ENCODE data around the gene HMGXB4. TPM values are rescaled to one million over a fixed set of nuclear protein-coding genes. Genes with fewer than 3 reads are reported as not detected.
A peak's percentile ranks its signal among the peaks of the same experiment; 100 is the strongest.

HMGXB4 gene
- total and polyA plus RNA-seq, 2 donors (not counting 1 experiment from before 2014, with no cell fraction given): 5.9 to 25.2 TPM

GRCh38 chr22:35315855-35316745 is 58.8 kb downstream of the HMGXB4 start:
- Mint-ChIP-seq H3K9me3 (ENCODE audit: insufficient read depth) (no peaks in the 10 kb centered on the region), H3K4me3 (no peak overlapping the region), H3K4me1 (peaks cover 14% of the 10 kb centered on the region), H3K27me3 (no peaks in the 10 kb centered on the region), H3K27ac (no peak overlapping the region)
- ChIA-PET CTCF (no interaction called here), POLR2A (no interaction called here)
- ATAC-seq (ENCODE audit: low read depth) (peak; percentile 36), DNase-seq (no peak)
- Histone ChIP-seq H3K27ac (ENCODE audit: low read length in 2 of 2) (no peak overlapping the region), H3K4me2 (replicated peaks; ENCODE audit: low read depth, low read length, poor library complexity, severe bottlenecking) (no peak overlapping the region), H4K20me1 (ENCODE audit: control insufficient read depth, insufficient read depth, low read length, poor library complexity, severe bottlenecking) (peaks cover 6% of the 10 kb centered on the region), H3K9me3 (ENCODE audit: control extremely low read depth in 1 of 3, control insufficient read depth in 2 of 3, insufficient read depth in 1 of 3, low read length in 2 of 3) (peaks cover 0 to 2% (median 0%) of the 10 kb centered on the region in 3 donors), H3K27me3 (replicated peaks in 1 of 4; ENCODE audit: control extremely low read depth in 1 of 4, control insufficient read depth in 3 of 4, insufficient read depth in 4 of 4, low read length in 3 of 4) (no peaks in the 10 kb centered on the region), H3K4me1 (ENCODE audit: control insufficient read depth in 2 of 2, insufficient read depth in 2 of 2, low read length in 2 of 2) (peaks cover 0 to 10% of the 10 kb centered on the region in 2 donors), H2AFZ (ENCODE audit: insufficient read depth, low read depth, low read length, poor library complexity, severe bottlenecking) (no peak overlapping the region), H3K36me3 (replicated peaks in 1 of 2; ENCODE audit: control extremely low read depth in 1 of 2, control insufficient read depth in 1 of 2, extremely low read depth in 1 of 2, insufficient read depth in 2 of 2, low read length in 1 of 2) (peaks cover 0 to 28% of the 10 kb centered on the region in 2 experiments), H3K79me2 (ENCODE audit: control insufficient read depth, insufficient read depth, low read length) (peaks cover 9% of the 10 kb centered on the region), H3K4me3 (ENCODE audit: control extremely low read depth in 1 of 5, extremely low read depth in 1 of 5, insufficient read depth in 1 of 5, low read depth in 2 of 5, low read length in 4 of 5) (no peak overlapping the region), H3K9ac (ENCODE audit: low read length) (no peak overlapping the region)
- intact Hi-C loops (cut with micrococcal nuclease): no loop called here
- no peak for TF ChIP-seq CTCF (IDR thresholded peaks at IDR 0.05)
- TF ChIP-seq EZH2 (IDR thresholded peaks at IDR 0.05; ENCODE audit: borderline replicate concordance, insufficient read depth, low read depth, low read length, poor library complexity, severe bottlenecking): no peak
- WGBS (ENCODE audit: insufficient coverage): 92% methylated on average over 21 of the region's 27 CpGs

- POLR2A ChIA-PET: no interaction called here
- H3K9me3 ChIP-seq (ENCODE audit: control extremely low read depth in 1 of 3, control insufficient read depth in 2 of 3, insufficient read depth in 1 of 3, low read length in 2 of 3): peaks cover 0 to 2% (median 0%) of the 10 kb centered on the region in 3 donors
- no peak overlapping the region for H3K4me2 ChIP-seq (replicated peaks; ENCODE audit: low read depth, low read length, poor library complexity, severe bottlenecking)
- Mint-ChIP-seq H3K4me3 (no peak overlapping the region), H3K4me1 (peaks cover 10% of the 10 kb centered on the region), H3K27me3 (no peaks in the 10 kb centered on the region), H3K9me3 (ENCODE audit: insufficient read depth) (no peaks in the 10 kb centered on the region), H3K27ac (no peak overlapping the region)
- H3K4me1 ChIP-seq (ENCODE audit: control insufficient read depth in 2 of 2, insufficient read depth in 2 of 2, low read length in 2 of 2): peaks cover 0 to 4% of the 10 kb centered on the region in 2 donors
- H3K27me3 ChIP-seq (replicated peaks in 1 of 4; ENCODE audit: control extremely low read depth in 1 of 4, control insufficient read depth in 3 of 4, insufficient read depth in 4 of 4, low read length in 3 of 4): no peaks in the 10 kb centered on the region
- no peak overlapping the region for H3K4me3 ChIP-seq (ENCODE audit: control extremely low read depth in 1 of 5, extremely low read depth in 1 of 5, insufficient read depth in 1 of 5, low read depth in 2 of 5, low read length in 4 of 5)
- 100% methylated on average over 2 of the region's 7 CpGs for WGBS (ENCODE audit: insufficient coverage)
- H3K79me2 ChIP-seq (ENCODE audit: control insufficient read depth, insufficient read depth, low read length): peaks cover 3% of the 10 kb centered on the region
- no peak for TF ChIP-seq EZH2 (IDR thresholded peaks at IDR 0.05; ENCODE audit: borderline replicate concordance, insufficient read depth, low read depth, low read length, poor library complexity, severe bottlenecking)
- TF ChIP-seq CTCF (IDR thresholded peaks at IDR 0.05): no peak
- DNase-seq: no peak
- H3K27ac ChIP-seq (ENCODE audit: low read length in 2 of 2): no peak overlapping the region
- no peak overlapping the region for H2AFZ ChIP-seq (ENCODE audit: insufficient read depth, low read depth, low read length, poor library complexity, severe bottlenecking)
- H3K36me3 ChIP-seq (replicated peaks in 1 of 2; ENCODE audit: control extremely low read depth in 1 of 2, control insufficient read depth in 1 of 2, extremely low read depth in 1 of 2, insufficient read depth in 2 of 2, low read length in 1 of 2): peaks cover 0 to 31% of the 10 kb centered on the region in 2 experiments
- intact Hi-C loops (cut with micrococcal nuclease): no loop called here
- CTCF ChIA-PET: no interaction called here
- peaks cover under 1% of the 10 kb centered on the region for H4K20me1 ChIP-seq (ENCODE audit: control insufficient read depth, insufficient read depth, low read length, poor library complexity, severe bottlenecking)
- no peak overlapping the region for H3K9ac ChIP-seq (ENCODE audit: low read length)
- no peak for ATAC-seq (ENCODE audit: low read depth)
These were observed 59.5 kb downstream of the HMGXB4 start for GRCh38 chr22:35316751-35317150.

All from B cell (primary cell).